Breast epithelium (tissue), 4 donors: Measurements from ENCODE around the gene VAMP2. TPM values are rescaled to one million over a fixed set of nuclear protein-coding genes. Genes with fewer than 3 reads are reported as not detected.

Experiments used
- DNase-seq, 2 donors: peaks; one replicate each; pipeline ENCODE4 v3.0.0-alpha.2; 2019; ENCODE audit warnings: low spot score in 2 of 2
- H3K27ac ChIP-seq, 2 donors: fragments of 200-600 bp; sonication (generic) in 1 of 2; one replicate each; pipeline ENCODE4 v1.5.1; 2016 to 2019; ENCODE audit warnings: mild to moderate bottlenecking in 1 of 2
- H3K27me3 ChIP-seq, 2 donors: fragments of 200-600 bp; sonication (generic) in 1 of 2; one replicate each; pipeline versions ENCODE4 v1.5.1 to v1.6.0; 2017 to 2019; ENCODE audit warnings: control low read depth in 1 of 2, mild to moderate bottlenecking in 1 of 2
- H3K36me3 ChIP-seq: fragments of 200-600 bp; one replicate; pipeline ENCODE4 v1.5.1; 2019
- H3K4me1 ChIP-seq, 2 donors: fragments of 200-600 bp; sonication (generic); one replicate each; pipeline ENCODE4 v1.5.1; 2016 to 2019; ENCODE audit warnings: control low read depth in 1 of 2
- H3K4me3 ChIP-seq, 3 donors: fragments of 200-600 bp; sonication (generic); 1 replicate in 2 of 3; 2 replicates in 1 of 3; pipeline ENCODE4 v1.5.1; 2016 to 2019; ENCODE audit warnings: mild to moderate bottlenecking in 3 of 3, moderate library complexity in 2 of 3
- H3K9me3 ChIP-seq, 2 donors: fragments of 200-600 bp; sonication (generic) in 1 of 2; one replicate each; pipeline ENCODE4 v1.5.1; 2016 to 2019; ENCODE audit warnings: control low read depth in 1 of 2
- POLR2A ChIP-seq: fragments of 450-650 bp; IDR thresholded peaks from one replicate; pipeline ENCODE4 v1.6.1; 2016; ENCODE audit warnings: antibody characterized with exemption, mild to moderate bottlenecking, moderate library complexity
- POLR2AphosphoS5 ChIP-seq, 3 donors: sonication (generic); formaldehyde crosslinking; IDR thresholded peaks; one replicate each; pipeline ENCODE4 v1.6.1; 2017; ENCODE audit warnings: antibody characterized with exemption in 3 of 3
- intact Hi-C: fragments of 100-400 bp; cut with DNase I; formaldehyde crosslinking; loops from one replicate; pipeline ENCODE4 v1.15.1; 2023; ENCODE audit warnings: low total_unique reads
- total RNA-seq, 3 donors: library from RNA; depleted of rRNA; stranded (reverse); fragments of >200 nt; gene quantifications; one replicate each; pipeline ENCODE4 v1.1.0, GENCODE V29; 2016
- TF ChIP-seq, protein P1 (sequence below), 3 donors: fragments of 450-650 bp; IDR thresholded peaks; one replicate each; pipeline ENCODE4 v1.5.1; 2016 to 2017; ENCODE audit warnings: antibody characterized with exemption in 3 of 3, mild to moderate bottlenecking in 3 of 3, moderate library complexity in 3 of 3

Gene VAMP2
- total RNA-seq, 3 donors from 2014 or later = 21.8 to 30.2 (median 28.1) TPM

DNA sequence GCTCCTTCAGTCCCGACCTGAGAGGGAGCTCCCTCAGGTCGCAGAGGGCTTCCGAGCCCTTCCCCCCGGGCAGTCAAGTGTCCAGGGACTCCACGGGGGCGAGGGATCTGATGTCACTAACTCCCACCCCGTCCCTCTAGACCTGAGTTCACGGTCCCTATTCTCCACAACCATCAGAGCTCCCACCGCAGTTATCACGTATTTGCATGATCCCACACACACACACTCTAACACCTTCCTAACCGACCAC is 6.8 kb downstream of the VAMP2 start:
- Histone ChIP-seq H3K36me3 (no peaks in the 10 kb centered on the region), H3K4me1 (peaks cover 6 to 13% of the 10 kb centered on the region in 2 donors), H3K27me3 (no peaks in the 10 kb centered on the region), H3K9me3 (no peaks in the 10 kb centered on the region), H3K4me3 (peak overlapping the region; percentile 86 to 99 (median 90)), H3K27ac (peak overlapping the region; percentile 99 to 100)
- intact Hi-C loops = no loop called here
- TF ChIP-seq, protein P1, sequence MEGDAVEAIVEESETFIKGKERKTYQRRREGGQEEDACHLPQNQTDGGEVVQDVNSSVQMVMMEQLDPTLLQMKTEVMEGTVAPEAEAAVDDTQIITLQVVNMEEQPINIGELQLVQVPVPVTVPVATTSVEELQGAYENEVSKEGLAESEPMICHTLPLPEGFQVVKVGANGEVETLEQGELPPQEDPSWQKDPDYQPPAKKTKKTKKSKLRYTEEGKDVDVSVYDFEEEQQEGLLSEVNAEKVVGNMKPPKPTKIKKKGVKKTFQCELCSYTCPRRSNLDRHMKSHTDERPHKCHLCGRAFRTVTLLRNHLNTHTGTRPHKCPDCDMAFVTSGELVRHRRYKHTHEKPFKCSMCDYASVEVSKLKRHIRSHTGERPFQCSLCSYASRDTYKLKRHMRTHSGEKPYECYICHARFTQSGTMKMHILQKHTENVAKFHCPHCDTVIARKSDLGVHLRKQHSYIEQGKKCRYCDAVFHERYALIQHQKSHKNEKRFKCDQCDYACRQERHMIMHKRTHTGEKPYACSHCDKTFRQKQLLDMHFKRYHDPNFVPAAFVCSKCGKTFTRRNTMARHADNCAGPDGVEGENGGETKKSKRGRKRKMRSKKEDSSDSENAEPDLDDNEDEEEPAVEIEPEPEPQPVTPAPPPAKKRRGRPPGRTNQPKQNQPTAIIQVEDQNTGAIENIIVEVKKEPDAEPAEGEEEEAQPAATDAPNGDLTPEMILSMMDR (IDR thresholded peaks at IDR 0.05) = no peak
- no peak for TF ChIP-seq POLR2A
- no peak for TF ChIP-seq POLR2AphosphoS5 (IDR thresholded peaks at IDR 0.05)
- DNase-seq = no peak

DNA sequence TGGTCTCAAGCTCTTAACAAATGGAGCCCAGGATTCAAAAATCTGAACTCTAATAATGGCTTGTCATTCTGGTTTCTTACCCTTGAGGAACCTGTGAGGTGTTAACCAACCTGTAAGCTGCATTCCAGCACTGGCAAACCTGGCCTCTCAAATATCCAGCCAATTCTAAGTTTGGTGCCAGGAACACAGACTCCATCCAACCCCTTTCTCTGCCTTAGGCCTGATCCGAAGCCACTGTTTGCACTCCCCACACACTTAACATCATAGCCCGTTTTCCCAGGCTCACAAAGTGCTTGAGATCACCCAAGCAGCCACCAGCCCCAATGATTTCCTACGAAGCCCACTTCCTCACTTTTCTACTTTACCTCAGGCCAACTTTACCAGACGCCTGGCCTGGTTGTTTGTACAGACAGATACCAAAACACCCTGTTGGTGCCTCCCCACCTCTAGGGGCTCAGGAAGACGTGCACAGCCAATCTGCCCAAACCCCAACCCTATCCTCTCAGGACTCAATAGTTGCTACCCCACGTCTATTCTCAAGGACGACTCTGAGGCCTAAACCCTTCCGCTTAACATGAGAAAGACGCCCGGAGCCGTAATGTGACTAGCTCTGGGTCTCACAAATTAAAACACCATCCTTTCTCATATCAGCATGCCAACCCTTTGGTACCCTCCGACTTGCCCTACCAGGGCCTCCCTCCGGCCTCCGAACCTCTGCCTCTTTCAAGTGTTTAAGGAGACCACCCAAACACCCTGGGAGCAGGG is 7.3 kb downstream of the VAMP2 start:
- peak overlapping the region; percentile 99 to 100 for H3K27ac ChIP-seq
- H3K4me1 ChIP-seq = peaks cover 8 to 10% of the 10 kb centered on the region in 2 donors
- no peaks in the 10 kb centered on the region for H3K27me3 ChIP-seq
- intact Hi-C loops = no loop called here
- TF ChIP-seq POLR2A = peak; percentile 67
- TF ChIP-seq POLR2AphosphoS5 (IDR thresholded peaks at IDR 0.05) = peak in 2 of 3 donors; percentile 50 to 77
- TF ChIP-seq, protein P1 (IDR thresholded peaks at IDR 0.05) = peak in 1 of 3 donors; percentile 1
- DNase-seq = peak in 1 of 2 donors; percentile 90
- H3K9me3 ChIP-seq = no peaks in the 10 kb centered on the region
- peak overlapping the region; percentile 86 to 99 (median 90) for H3K4me3 ChIP-seq
- H3K36me3 ChIP-seq = no peaks in the 10 kb centered on the region

DNA sequence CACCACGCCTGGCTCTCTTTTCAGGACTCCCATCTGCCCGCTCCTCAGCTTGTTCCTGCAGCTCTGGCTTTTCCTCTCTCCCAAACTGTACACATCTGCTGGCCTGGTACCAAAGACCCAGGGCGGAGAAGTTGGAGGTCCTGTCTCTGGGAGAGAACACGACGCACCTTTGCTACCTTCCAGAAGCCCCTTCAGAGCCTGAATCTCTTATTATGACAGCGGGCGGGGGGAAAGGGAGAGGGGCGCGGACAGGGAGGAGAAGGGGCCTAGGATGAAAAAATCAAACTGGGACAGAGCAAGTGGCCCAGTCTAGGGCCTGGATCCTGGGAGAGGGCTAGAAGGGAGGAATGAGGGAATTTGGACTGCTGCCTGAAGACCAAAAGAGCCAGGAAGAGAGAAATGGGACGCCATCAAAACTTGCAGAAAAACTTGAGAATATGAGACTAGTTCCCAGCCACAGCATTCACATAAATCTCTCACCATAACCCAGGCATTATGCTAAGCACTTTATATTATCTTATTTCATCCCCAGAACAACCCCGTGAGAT is 8.1 kb downstream of the VAMP2 start:
- H3K27ac ChIP-seq = peak overlapping the region; percentile 99 to 100
- peaks cover under 1% of the 10 kb centered on the region for H3K36me3 ChIP-seq
- no peak for DNase-seq
- H3K9me3 ChIP-seq = no peaks in the 10 kb centered on the region
- TF ChIP-seq POLR2AphosphoS5 (IDR thresholded peaks at IDR 0.05) (no peak), POLR2A (no peak)
- TF ChIP-seq, protein P1 (IDR thresholded peaks at IDR 0.05) = no peak
- H3K4me1 ChIP-seq = peaks cover 10 to 13% of the 10 kb centered on the region in 2 donors
- H3K4me3 ChIP-seq = peak overlapping the region; percentile 86 to 99 (median 90)
- intact Hi-C loops = no loop called here
- no peaks in the 10 kb centered on the region for H3K27me3 ChIP-seq

DNA sequence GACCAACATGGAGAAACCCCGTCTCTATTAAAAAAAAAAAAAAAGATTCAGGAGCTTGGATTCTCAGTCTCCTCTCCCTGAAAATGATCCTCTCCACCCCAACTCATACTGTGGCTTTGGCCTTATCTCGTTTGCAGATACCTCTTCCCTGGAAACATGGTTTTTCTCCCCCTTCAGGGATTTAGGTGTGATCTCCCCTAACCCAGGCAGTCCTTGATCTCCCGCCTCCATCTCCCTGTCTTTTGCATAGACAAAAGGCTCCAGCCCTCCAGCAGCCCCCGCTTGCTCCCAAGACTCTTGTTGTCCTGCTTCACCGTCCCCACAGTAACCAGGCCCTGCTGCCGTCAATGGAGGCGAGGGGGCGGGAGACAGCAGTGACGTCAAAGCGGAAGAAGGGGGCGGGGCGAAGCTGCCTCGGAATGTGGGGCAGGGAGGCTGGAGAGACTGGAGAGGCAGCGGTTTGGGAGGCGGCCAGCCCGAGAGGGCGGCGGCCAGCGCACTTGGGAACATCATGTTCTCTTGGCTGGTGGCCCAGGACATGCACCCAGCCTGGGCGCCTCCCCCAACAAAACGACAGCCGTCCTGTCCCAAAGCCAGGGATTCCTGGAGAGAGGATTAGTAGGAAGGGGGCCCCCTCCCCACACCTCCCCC is 8.7 kb downstream of the VAMP2 start:
- Histone ChIP-seq H3K9me3 (no peaks in the 10 kb centered on the region), H3K4me3 (peak overlapping the region; percentile 86 to 99 (median 90)), H3K27me3 (no peaks in the 10 kb centered on the region), H3K36me3 (peaks cover 4% of the 10 kb centered on the region), H3K27ac (peak overlapping the region; percentile 99 to 100), H3K4me1 (peaks cover 10 to 13% of the 10 kb centered on the region in 2 donors)
- TF ChIP-seq, protein P1 (IDR thresholded peaks at IDR 0.05) = peak in 1 of 3 donors; percentile 15
- TF ChIP-seq POLR2A (peak; percentile 34), POLR2AphosphoS5 (IDR thresholded peaks at IDR 0.05) (peak; percentile 98 to 100 (median 99))
- intact Hi-C loops = no loop called here
- DNase-seq = peak; percentile 100

DNA sequence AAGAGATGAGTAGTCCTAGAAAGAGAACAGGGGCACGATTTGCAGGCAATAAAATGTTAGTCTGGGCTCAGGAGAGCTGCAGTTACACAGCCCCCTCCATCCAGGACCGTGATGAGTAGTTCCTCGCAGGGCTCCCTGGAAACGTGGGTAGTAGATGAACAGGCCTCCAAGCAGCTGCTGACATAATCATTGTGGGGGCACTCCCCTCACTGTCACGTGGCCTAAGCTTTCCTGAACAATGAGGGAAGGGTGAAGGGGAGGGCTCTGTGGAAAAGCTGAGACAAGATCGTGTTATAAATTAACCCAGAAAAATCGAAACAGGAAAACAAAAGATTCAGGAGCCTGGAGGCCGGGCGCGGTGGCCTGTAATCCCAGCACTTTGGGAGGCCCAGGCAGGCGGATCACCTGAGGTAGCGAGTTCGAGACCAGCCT is 9.2 kb downstream of the VAMP2 start:
- DNase-seq = peak in 1 of 2 donors; percentile 79
- Histone ChIP-seq H3K27ac (peak overlapping the region; percentile 99 to 100), H3K4me1 (peaks cover 10 to 13% of the 10 kb centered on the region in 2 donors), H3K4me3 (peak overlapping the region; percentile 86 to 99 (median 90)), H3K9me3 (no peaks in the 10 kb centered on the region), H3K36me3 (peaks cover 6% of the 10 kb centered on the region), H3K27me3 (no peaks in the 10 kb centered on the region)
- TF ChIP-seq POLR2A = no peak
- TF ChIP-seq POLR2AphosphoS5 (IDR thresholded peaks at IDR 0.05) = peak; percentile 46 to 75 (median 65)
- intact Hi-C loops = no loop called here
